SK-N-SH (cell line): Measurements from ENCODE around the gene RPL18. TPM values are rescaled to one million over a fixed set of nuclear protein-coding genes. Genes with fewer than 3 reads are reported as not detected.

Source experiments
- CTCF ChIA-PET: fragments of 300-600, 350-600 bp; formaldehyde crosslinking; extraction: SDS; loops from one replicate; lab custom pipeline; 2021; lab: Yijun Ruan, JAX
- POLR2A ChIA-PET: fragments of 350-600 bp; sonication (Branson Sonifier 250); formaldehyde crosslinking; extraction: SDS; loops from one replicate; lab custom pipeline; 2020; ENCODE audit warnings: antibody characterized with exemption, inconsistent platforms; lab: Yijun Ruan, JAX
- DNase-seq: peaks from one replicate; pipeline ENCODE4 v3.0.0; 2012
- H2AFZ ChIP-seq: fragments of 200-600 bp; sonication (generic); 2 replicates; pipeline ENCODE4 v1.8.1; 2016; ENCODE audit warnings: antibody characterized with exemption, mild to moderate bottlenecking, low read depth
- H3F3A ChIP-seq: fragments of 200-600 bp; sonication (generic); replicated peaks from 2 replicates; pipeline ENCODE3; 2016; ENCODE audit warnings: antibody characterized with exemption, mild to moderate bottlenecking; ENCODE audit not compliant: insufficient read depth
- H3K27ac ChIP-seq, 2 experiments: fragments of 200-500 bp in 1 of 2; fragments of 200-600 bp in 1 of 2; sonication (Bioruptor generic) in 1 of 2; sonication (generic), shearing (Covaris generic) in 1 of 2; 2 replicates each; pipeline versions ENCODE4 v1.5.1 to v1.6.1; 2014 to 2016; ENCODE audit warnings: low read depth in 2 of 2, inconsistent platforms in 1 of 2, low read length in 1 of 2, mild to moderate bottlenecking in 1 of 2, mixed read lengths in 1 of 2
- H3K27me3 ChIP-seq: fragments of 200-600 bp; sonication (generic), shearing (Covaris generic); 2 replicates; pipeline ENCODE4 v1.6.1; 2016; ENCODE audit warnings: mixed run types; ENCODE audit not compliant: insufficient read depth
- H3K36me3 ChIP-seq, 2 experiments: fragments of 200-500 bp in 1 of 2; fragments of 200-600 bp in 1 of 2; sonication (Bioruptor generic) in 1 of 2; sonication (generic) in 1 of 2; replicated peaks in 1 of 2; 2 replicates each; pipeline versions ENCODE3 to v1.5.1; 2014 to 2016; ENCODE audit warnings: low read length in 1 of 2, mild to moderate bottlenecking in 1 of 2; ENCODE audit not compliant: insufficient read depth in 2 of 2, control insufficient read depth in 1 of 2
- H3K4me1 ChIP-seq, 2 experiments: fragments of 200-500 bp in 1 of 2; fragments of 200-600 bp in 1 of 2; sonication (Bioruptor generic) in 1 of 2; sonication (generic), shearing (Covaris generic) in 1 of 2; 2 replicates each; pipeline versions ENCODE4 v1.5.1 to v1.6.1; 2014 to 2016; ENCODE audit warnings: low read depth in 1 of 2, low read length in 1 of 2, mixed run types in 1 of 2; ENCODE audit not compliant: insufficient read depth in 2 of 2, control insufficient read depth in 1 of 2
- H3K4me2 ChIP-seq: fragments of 200-600 bp; sonication (generic), shearing (Covaris generic); 2 replicates; pipeline ENCODE4 v1.6.1; 2017; ENCODE audit warnings: mixed run types
- H3K4me3 ChIP-seq, 2 experiments: fragments of 200-500 bp in 1 of 2; fragments of 200-600 bp in 1 of 2; sonication (Bioruptor generic) in 1 of 2; sonication (generic), shearing (Covaris generic) in 1 of 2; 2 replicates each; pipeline versions ENCODE4 v1.5.1 to v1.8.1; 2014 to 2016; ENCODE audit warnings: low read depth in 2 of 2, inconsistent platforms in 1 of 2, low read length in 1 of 2, mild to moderate bottlenecking in 1 of 2, mixed read lengths in 1 of 2, moderate library complexity in 1 of 2
- H3K79me2 ChIP-seq: fragments of 200-600 bp; sonication (generic); 2 replicates; pipeline ENCODE4 v1.8.1; 2017; ENCODE audit warnings: mild to moderate bottlenecking; ENCODE audit not compliant: insufficient read depth
- H3K9ac ChIP-seq: fragments of 200-600 bp; sonication (generic); 2 replicates; pipeline ENCODE4 v1.6.1; 2017; ENCODE audit warnings: mixed run types
- H3K9me2 ChIP-seq: fragments of 200-600 bp; sonication (generic); 2 replicates; pipeline ENCODE4 v1.6.1; 2017; ENCODE audit warnings: mixed run types
- H3K9me3 ChIP-seq: fragments of 200-600 bp; sonication (generic); 2 replicates; pipeline ENCODE4 v1.6.1; 2017; ENCODE audit warnings: mixed run types, mild to moderate bottlenecking, moderate library complexity
- H4K20me1 ChIP-seq: fragments of 200-600 bp; sonication (generic); 2 replicates; pipeline ENCODE4 v1.6.1; 2017; ENCODE audit warnings: mild to moderate bottlenecking, mixed run types; ENCODE audit not compliant: insufficient read depth
- CHD2 ChIP-seq: fragments of 150-350 bp; IDR thresholded peaks from 2 replicates; pipeline ENCODE4 v1.6.1; 2018; ENCODE audit warnings: low read length; ENCODE audit not compliant: partially characterized antibody
- FOXJ3 ChIP-seq: sonication (generic); formaldehyde crosslinking; IDR thresholded peaks from 2 replicates; pipeline ENCODE4 v1.5.1; 2020; ENCODE audit warnings: mild to moderate bottlenecking, missing genetic modification reagents
- MXI1 ChIP-seq: IDR thresholded peaks from 2 replicates; pipeline ENCODE4 v1.6.1; 2012; ENCODE audit warnings: mild to moderate bottlenecking, low read depth, low read length, improper control_type of control experiment
- PBX3 ChIP-seq: IDR thresholded peaks from 2 replicates; pipeline ENCODE4; 2012
- REST ChIP-seq: IDR thresholded peaks from 2 replicates; pipeline ENCODE4 v1.6.1; 2012; ENCODE audit warnings: mild to moderate bottlenecking, low read depth, low read length, moderate library complexity
- RXRA ChIP-seq: IDR thresholded peaks from 2 replicates; pipeline ENCODE4 v1.4.0; 2012; ENCODE audit warnings: low read depth, mild to moderate bottlenecking, borderline replicate concordance
- YY1 ChIP-seq: IDR thresholded peaks from 2 replicates; pipeline ENCODE4 v1.4.0; 2012; ENCODE audit warnings: low read depth, mild to moderate bottlenecking
- WGBS: methylation state at CpG from one replicate; pipeline ENCODE4 v1.1.6; 2017; ENCODE audit warnings: low lambda C conversion rate; 5-methylcytosine and 5-hydroxymethylcytosine counted together
- polyA plus RNA-seq, 3 experiments: library from polyadenylated mRNA; depleted of rRNA; stranded (reverse); fragments of >200 nt; gene quantifications; 2 replicates each; pipeline ENCODE4 v1.2.3, GENCODE V29; 2012

RPL18 gene
- polyA plus RNA-seq, 1 of the 3 experiments (the other 2 are of a cell fraction) = 2,225 TPM

GRCh38 chr19:48628486-48629296 is 9.7 kb upstream of the RPL18 start (continued):
- TF ChIP-seq MXI1 = no peak
- no peak for TF ChIP-seq RXRA
- no peak for TF ChIP-seq CHD2
- TF ChIP-seq, all 33 proteins: peak for 0

- Histone ChIP-seq H3K9me2 (no peaks in the 10 kb centered on the region), H2AFZ (no peak overlapping the region), H3K4me2 (no peak overlapping the region), H3F3A (peaks cover 10% of the 10 kb centered on the region), H3K27ac (no peak overlapping the region), H3K4me1 (peaks cover 7 to 20% of the 10 kb centered on the region in 2 experiments; a peak in 3 of 4 replicates), H4K20me1 (no peaks in the 10 kb centered on the region), H3K4me3 (no peak overlapping the region), H3K36me3 (peaks cover 12 to 25% of the 10 kb centered on the region in 2 experiments), H3K9ac (no peak overlapping the region), H3K27me3 (no peaks in the 10 kb centered on the region), H3K9me3 (no peaks in the 10 kb centered on the region), H3K79me2 (0 out of 2 replicates have a peak, but pooled peaks cover 3% of the 10 kb centered on the region)
- WGBS = 94% methylated on average over 9 of the region's 17 CpGs
- POLR2A ChIA-PET = interaction anchor here (1.4 kb wide), 1 partner anchor 9 kb away, joined by 5 read pairs; the partner anchor contains the start of gene RPL18
- TF ChIP-seq REST = no peak
- no peak for TF ChIP-seq PBX3
- TF ChIP-seq MXI1 = no peak
- TF ChIP-seq FOXJ3 (CRISPR knock-in tag) = no peak
- no peak for TF ChIP-seq YY1
- CTCF ChIA-PET = no interaction called here
- DNase-seq = no peak
These were observed 8.9 kb upstream of the RPL18 start for GRCh38 chr19:48627865-48628314.
